Endothelial cell of umbilical vein (primary cell): ENCODE results near the gene MAP1S. TPM values are rescaled to one million over a fixed set of nuclear protein-coding genes. Genes with fewer than 3 reads are reported as not detected.

ENCODE experiments used
- BruUV-seq: library from RNA; stranded (reverse); fragments of 400-500 nt; replicated peaks from 2 replicates; lab custom pipeline; 2021; lab: Mats Ljungman, UMichigan
- CTCF ChIA-PET: fragments of 300-600, 350-600 bp; sonication (Branson Sonifier 250); formaldehyde crosslinking; loops from one replicate; lab custom pipeline; 2021; ENCODE audit warnings: antibody characterized with exemption, inconsistent platforms; lab: Charles Lee
- POLR2A ChIA-PET: fragments of 300-600, 350-600 bp; sonication (Branson Sonifier 250); formaldehyde crosslinking; loops from one replicate; lab custom pipeline; 2021; ENCODE audit warnings: antibody characterized with exemption, inconsistent platforms; lab: Charles Lee
- DNase-seq: peaks from one replicate; pipeline ENCODE4 v3.0.0-alpha.2; 2011; ENCODE audit warnings: low read depth, low spot score
- FAIRE-seq: peaks from 2 replicates; lab custom pipeline; 2011; peaks lifted over from hg19 to GRCh38; lab: Jason Lieb, UNC
- H2AFZ ChIP-seq: 2 replicates; pipeline ENCODE4 v1.6.0; 2012; ENCODE audit warnings: low read depth, low read length, control low read depth, inconsistent platforms
- H3K27ac ChIP-seq: 2 replicates; pipeline ENCODE4 v1.5.1; 2011; ENCODE audit warnings: low read depth, mild to moderate bottlenecking, control low read depth, low read length, moderate library complexity; ENCODE audit not compliant: insufficient read depth
- H3K27me3 ChIP-seq, 2 experiments: 2 replicates each; pipeline versions ENCODE4 v1.6.0 to v1.6.1; 2011; ENCODE audit warnings: low read length in 2 of 2, mixed read lengths in 1 of 2; ENCODE audit not compliant: control insufficient read depth in 2 of 2, insufficient read depth in 2 of 2
- H3K36me3 ChIP-seq, 2 experiments: 2 replicates in 1 of 2; 3 replicates in 1 of 2; pipeline ENCODE4 v1.5.1; 2011; ENCODE audit warnings: low read length in 2 of 2, mild to moderate bottlenecking in 1 of 2, moderate library complexity in 1 of 2; ENCODE audit not compliant: control insufficient read depth in 2 of 2, insufficient read depth in 2 of 2; ENCODE audit errors: extremely low read depth in 1 of 2
- H3K4me1 ChIP-seq: 3 replicates; pipeline ENCODE4 v1.5.1; 2011; ENCODE audit warnings: mild to moderate bottlenecking, low read length; ENCODE audit not compliant: control insufficient read depth, insufficient read depth; ENCODE audit errors: extremely low read depth
- H3K4me2 ChIP-seq: 2 replicates; pipeline ENCODE4 v1.6.1; 2011; ENCODE audit warnings: low read length, control low read depth, mixed read lengths; ENCODE audit not compliant: insufficient read depth
- H3K4me3 ChIP-seq, 3 experiments: fragments of 200-600 bp in 1 of 3; sonication (generic), shearing (Covaris generic) in 1 of 3; replicated peaks in 1 of 3; 2 replicates each; pipeline ENCODE4 v1.5.1; 2011 to 2016; ENCODE audit warnings: control low read depth in 3 of 3, low read length in 3 of 3, mild to moderate bottlenecking in 2 of 3, inconsistent platforms in 1 of 3, low read depth in 1 of 3, moderate library complexity in 1 of 3; ENCODE audit not compliant: insufficient read depth in 1 of 3
- H3K79me2 ChIP-seq: 2 replicates; pipeline ENCODE4 v1.6.0; 2012; ENCODE audit warnings: low read length, inconsistent platforms; ENCODE audit not compliant: control insufficient read depth, insufficient read depth
- H3K9ac ChIP-seq: replicated peaks from 2 replicates; pipeline ENCODE3; 2011; ENCODE audit warnings: low read length, control low read depth; ENCODE audit not compliant: insufficient read depth; ENCODE audit errors: extremely low read depth
- H3K9me1 ChIP-seq: replicated peaks from 3 replicates; pipeline ENCODE4 v1.6.0; 2011; ENCODE audit warnings: mild to moderate bottlenecking, low read length; ENCODE audit not compliant: control insufficient read depth, insufficient read depth; ENCODE audit errors: extremely low read depth
- H3K9me3 ChIP-seq: replicated peaks from 2 replicates; pipeline ENCODE4 v1.5.1; 2012; ENCODE audit warnings: low read length, inconsistent platforms; ENCODE audit not compliant: control insufficient read depth, insufficient read depth
- H4K20me1 ChIP-seq: replicated peaks from 2 replicates; pipeline ENCODE3; 2011; ENCODE audit warnings: mild to moderate bottlenecking, low read length; ENCODE audit not compliant: control insufficient read depth, insufficient read depth; ENCODE audit errors: extremely low read depth
- CTCF ChIP-seq, 2 donors: IDR thresholded peaks; 1 replicate in 1 of 2; 2 replicates in 1 of 2; pipeline ENCODE4 v1.5.1; 2011; ENCODE audit warnings: low read length in 2 of 2, mild to moderate bottlenecking in 2 of 2, moderate library complexity in 2 of 2, control low read depth in 1 of 2, inconsistent platforms in 1 of 2, low read depth in 1 of 2; ENCODE audit not compliant: insufficient read depth in 1 of 2; ENCODE audit errors: extremely low read depth in 1 of 2
- EZH2 ChIP-seq: IDR thresholded peaks from 2 replicates; pipeline ENCODE4 v1.6.1; 2012; ENCODE audit warnings: borderline replicate concordance, low read depth, mild to moderate bottlenecking, moderate library complexity, low read length, inconsistent platforms; ENCODE audit not compliant: severe bottlenecking
- FOS ChIP-seq: IDR thresholded peaks from 2 replicates; pipeline ENCODE4 v1.6.1; 2011; ENCODE audit warnings: mild to moderate bottlenecking, low read length, moderate library complexity, borderline replicate concordance; ENCODE audit not compliant: insufficient read depth
- GATA2 ChIP-seq: IDR thresholded peaks from 2 replicates; pipeline ENCODE4 v1.7.0; 2011; ENCODE audit warnings: low read depth, mild to moderate bottlenecking, moderate library complexity, mixed read lengths, low read length; ENCODE audit not compliant: insufficient read length, insufficient read depth
- JUN ChIP-seq: IDR thresholded peaks from 2 replicates; pipeline ENCODE4 v1.6.1; 2011; ENCODE audit warnings: borderline replicate concordance, low read depth; ENCODE audit not compliant: insufficient read length, insufficient read depth
- MAX ChIP-seq: IDR thresholded peaks from 2 replicates; pipeline ENCODE4 v1.6.1; 2011; ENCODE audit not compliant: insufficient read depth, insufficient read length
- MYC ChIP-seq: IDR thresholded peaks from one replicate; pipeline ENCODE4 v1.6.1; 2011; ENCODE audit warnings: mild to moderate bottlenecking, low read depth, low read length
- POLR2A ChIP-seq: IDR thresholded peaks from 2 replicates; pipeline ENCODE4 v1.6.1; 2012; ENCODE audit warnings: low read depth, mild to moderate bottlenecking, control low read depth, low read length
- POLR2AphosphoS5 ChIP-seq: IDR thresholded peaks from 2 replicates; pipeline ENCODE4 v1.6.1; 2012; ENCODE audit warnings: low read depth, mild to moderate bottlenecking, control low read depth, low read length, moderate library complexity; ENCODE audit not compliant: insufficient read depth
- dilution Hi-C: fragments of 300-500 bp; cut with MboI; formaldehyde crosslinking; loops from one replicate; pipeline ENCODE4 v1.15.0; 2019; ENCODE audit warnings: low sequenced_read_pairs; ENCODE audit not compliant: extremely low pct_ligation_motif_present
- intact Hi-C: fragments of 100-400 bp; cut with micrococcal nuclease; formaldehyde crosslinking; loops from one replicate; pipeline ENCODE4 v1.10.0; 2022
- polyA plus RNA-seq, 4 experiments: library from polyadenylated mRNA; depleted of rRNA in 3 of 4; stranded (reverse) in 3 of 4; unstranded in 1 of 4; fragments of >200 nt; gene quantifications; 2 replicates each; pipeline versions ENCODE4 v1.2.1 to v1.2.3, GENCODE V29; 2011 to 2012; ENCODE audit warnings: missing spikeins in 1 of 4
- total RNA-seq: library from RNA; stranded (reverse); gene quantifications from 2 replicates; pipeline ENCODE4 v1.2.3, GENCODE V29; 2021

The MAP1S gene
- total and polyA plus RNA-seq, 2 donors (not counting 3 experiments of a cell fraction or from before 2014, with no cell fraction given): 94.8 to 143 TPM

- TF ChIP-seq CTCF (IDR thresholded peaks at IDR 0.05; ENCODE audit: extremely low read depth in 1 of 2, insufficient read depth in 1 of 2, low read depth in 1 of 2, low read length in 2 of 2) (no peak), POLR2A (no peak), EZH2 (no peak), POLR2AphosphoS5 (no peak), JUN (no peak), MYC (no peak), FOS (no peak), GATA2 (no peak), MAX (no peak)
- no peaks in the 10 kb centered on the region for H4K20me1 ChIP-seq
- intact Hi-C loops: no loop called here
- no peak within 1 kb of the TSS for H3K4me2 ChIP-seq
- no peak within 1 kb of the TSS for H3K4me3 ChIP-seq
- POLR2A ChIA-PET: no interaction called here
- FAIRE-seq (no peak), DNase-seq (no peak)
- dilution Hi-C loops: no loop called here
- H3K79me2 ChIP-seq: no peaks in the 10 kb centered on the region
- H3K9ac ChIP-seq: no peak within 1 kb of the TSS
- no peaks in the 10 kb centered on the region for H3K9me3 ChIP-seq
- H3K27ac ChIP-seq: no peak within 1 kb of the TSS
- H3K9me1 ChIP-seq: no peaks in the 10 kb centered on the region
- peaks cover 0 to 2% of the 10 kb centered on the region in 2 experiments for H3K27me3 ChIP-seq
- peaks cover 4% of the 10 kb centered on the region for H3K4me1 ChIP-seq
- CTCF ChIA-PET: no interaction called here
- H2AFZ ChIP-seq: no peak within 1 kb of the TSS
- BruUV-seq: no TSS peak
- H3K36me3 ChIP-seq: no peaks in the 10 kb centered on the region
These were observed 32.0 kb downstream of the MAP1S start, which contains the start of gene FCHO1 for GRCh38 chr19:17751103-17751911. Gene FCHO1, plus strand, starts transcription at chr19:17751477. Its CDS starts 3,688 bp downstream, at chr19:17755165.
